ENCODE measurements around the gene DIP2A.

GRCh38 chr21:46427516-46427915, 31.2 kb upstream of the DIP2A start:
- TF ChIP-seq CTCF (IDR thresholded peaks at IDR 0.05; ENCODE audit: control extremely low read depth in 1 of 3, insufficient read depth in 1 of 3, low read depth in 1 of 3, low read length in 3 of 3) (no peak), JUN (IDR thresholded peaks at IDR 0.05; ENCODE audit: low read depth, low read length) (no peak), POLR2AphosphoS5 (IDR thresholded peaks at IDR 0.05; ENCODE audit: low read depth, low read length) (no peak), TEAD4 (IDR thresholded peaks at IDR 0.05; ENCODE audit: low read depth, low read length) (no peak), HDAC6 (IDR thresholded peaks at IDR 0.05; ENCODE audit: low read depth, low read length) (no peak), EP300 (IDR thresholded peaks at IDR 0.05; ENCODE audit: borderline replicate concordance in 1 of 2, low read depth in 2 of 2, low read length in 2 of 2) (no peak), MAX (IDR thresholded peaks at IDR 0.05) (no peak), ZNF274 (IDR thresholded peaks at IDR 0.05; ENCODE audit: borderline replicate concordance, extremely low read depth, low read length) (no peak), TAF1 (IDR thresholded peaks at IDR 0.05; ENCODE audit: low read depth, low read length) (no peak), POLR2A (IDR thresholded peaks at IDR 0.05; ENCODE audit: control extremely low read depth in 1 of 2, low read depth in 2 of 2, low read length in 2 of 2) (no peak), SP1 (IDR thresholded peaks at IDR 0.05; ENCODE audit: low read depth, low read length) (no peak), USF2 (IDR thresholded peaks at IDR 0.05; ENCODE audit: low read length) (no peak)
